HepG2 (cell line): Measurements from ENCODE around the gene MB21D2. TPM values are rescaled to one million over a fixed set of nuclear protein-coding genes. Genes with fewer than 3 reads are reported as not detected.

ENCODE experiments used
- ATAC-seq: fragments of 200-7000 bp; cut with Tn5 transposase; 3 replicates; pipeline ENCODE4 v1.9.1; 2020; ENCODE audit warnings: mild to moderate bottlenecking, moderate library complexity
- BruUV-seq: library from RNA; stranded (reverse); fragments of 400-500 nt; replicated peaks from 2 replicates; lab custom pipeline; 2021; lab: Mats Ljungman, UMichigan
- CTCF ChIA-PET: fragments of 300-600 bp; formaldehyde crosslinking; extraction: SDS; loops from one replicate; lab custom pipeline; 2021; ENCODE audit warnings: low total read pairs, inconsistent platforms, low intra/inter-chr PET ratio; lab: Yijun Ruan, JAX
- POLR2A ChIA-PET: fragments of 350-600 bp; sonication (Branson Sonifier 250); formaldehyde crosslinking; loops from one replicate; lab custom pipeline; 2020; ENCODE audit warnings: antibody characterized with exemption, inconsistent platforms; lab: Yijun Ruan, JAX
- DNase-seq: peaks from one replicate; pipeline ENCODE4 v3.0.0-alpha.2; 2015; ENCODE audit warnings: low spot score
- FAIRE-seq: peaks from 3 replicates; lab custom pipeline; 2011; peaks lifted over from hg19 to GRCh38; lab: Jason Lieb, UNC
- H2AFZ ChIP-seq: one replicate; pipeline ENCODE4 v1.6.1; 2011; ENCODE audit warnings: low read length, inconsistent platforms
- H3K27ac ChIP-seq: fragments of 300-600 bp; 3 replicates; pipeline ENCODE4 v1.8.0; 2011; ENCODE audit warnings: mixed run types, mild to moderate bottlenecking, mixed read lengths, low read length, inconsistent platforms; ENCODE audit not compliant: insufficient read depth; ENCODE audit errors: extremely low read length
- H3K27me3 ChIP-seq, 2 experiments: fragments of 200-600 bp in 1 of 2; 2 replicates in 1 of 2; 3 replicates in 1 of 2; pipeline versions ENCODE4 v1.6.0 to v1.8.0; 2011; ENCODE audit warnings: low read length in 2 of 2, mild to moderate bottlenecking in 2 of 2, moderate library complexity in 2 of 2, inconsistent platforms in 1 of 2; ENCODE audit not compliant: insufficient read depth in 2 of 2, control insufficient read depth in 1 of 2
- H3K36me3 ChIP-seq, 2 experiments: fragments of 200-600 bp in 1 of 2; replicated peaks in 1 of 2; 2 replicates in 1 of 2; 3 replicates in 1 of 2; pipeline versions ENCODE4 v1.5.1 to v1.8.0; 2011; ENCODE audit warnings: low read length in 2 of 2, inconsistent platforms in 1 of 2; ENCODE audit not compliant: insufficient read depth in 2 of 2, control insufficient read depth in 1 of 2
- H3K4me1 ChIP-seq: 2 replicates; pipeline ENCODE4 v1.5.1; 2012; ENCODE audit warnings: low read length, inconsistent platforms; ENCODE audit not compliant: insufficient read depth
- H3K4me2 ChIP-seq: 2 replicates; pipeline ENCODE4 v1.6.0; 2011; ENCODE audit warnings: low read depth, low read length, inconsistent platforms
- H3K4me3 ChIP-seq, 3 experiments: fragments of 200-600 bp in 1 of 3; sonication (generic), shearing (Covaris generic) in 1 of 3; replicated peaks in 1 of 3; 2 replicates each; pipeline ENCODE4 v1.5.1; 2011 to 2016; ENCODE audit warnings: low read length in 3 of 3, inconsistent platforms in 2 of 3, low read depth in 2 of 3, mild to moderate bottlenecking in 2 of 3, control low read depth in 1 of 3, mixed read lengths in 1 of 3; ENCODE audit not compliant: insufficient read depth in 1 of 3
- H3K79me2 ChIP-seq: one replicate; pipeline ENCODE4 v1.6.1; 2011; ENCODE audit warnings: low read length, inconsistent platforms; ENCODE audit not compliant: insufficient read depth
- H3K9ac ChIP-seq: 2 replicates; pipeline ENCODE4 v1.6.0; 2011; ENCODE audit warnings: mild to moderate bottlenecking, low read depth, low read length, inconsistent platforms; ENCODE audit not compliant: insufficient read depth
- H3K9me3 ChIP-seq: 2 replicates; pipeline ENCODE4 v1.5.1; 2012; ENCODE audit warnings: mild to moderate bottlenecking, low read length
- H4K20me1 ChIP-seq: 2 replicates; pipeline ENCODE4 v1.6.0; 2011; ENCODE audit warnings: inconsistent platforms, mild to moderate bottlenecking, low read length, moderate library complexity; ENCODE audit not compliant: insufficient read depth
- CEBPB ChIP-seq: IDR thresholded peaks from 2 replicates; pipeline ENCODE4 v1.6.1; 2011; ENCODE audit warnings: low read depth, low read length, improper control_type of control experiment, borderline replicate concordance
- MAF1 ChIP-seq: sonication (generic); formaldehyde crosslinking; IDR thresholded peaks from 2 replicates; pipeline ENCODE4 v1.5.0; 2020; ENCODE audit warnings: missing genetic modification reagents, borderline replicate concordance
- NFIB ChIP-seq: sonication (generic); formaldehyde crosslinking; IDR thresholded peaks from 2 replicates; pipeline ENCODE4 v1.9.0; 2021; ENCODE audit warnings: missing genetic modification reagents, mild to moderate bottlenecking, borderline replicate concordance
- PRDM4 ChIP-seq: sonication (generic); formaldehyde crosslinking; IDR thresholded peaks from 2 replicates; pipeline ENCODE4 v1.9.0; 2021; ENCODE audit warnings: missing genetic modification reagents, borderline replicate concordance
- ZNF230 ChIP-seq: sonication (generic); formaldehyde crosslinking; IDR thresholded peaks from 2 replicates; pipeline ENCODE4 v1.4.0; 2020; ENCODE audit warnings: mild to moderate bottlenecking, missing genetic modification reagents
- ZNF367 ChIP-seq: sonication (generic); formaldehyde crosslinking; IDR thresholded peaks from 2 replicates; pipeline ENCODE4 v1.4.0; 2020; ENCODE audit warnings: missing genetic modification reagents, borderline replicate concordance
- ZNF781 ChIP-seq: sonication (generic); formaldehyde crosslinking; IDR thresholded peaks from 2 replicates; pipeline ENCODE4 v1.5.1; 2020; ENCODE audit warnings: borderline replicate concordance, mild to moderate bottlenecking, missing genetic modification reagents; ENCODE audit errors: not compliant biosample characterization
- WGBS: methylation state at CpG from one replicate; pipeline ENCODE4 v1.1.6; 2017; ENCODE audit warnings: low lambda C conversion rate; 5-methylcytosine and 5-hydroxymethylcytosine counted together
- in situ Hi-C: cut with HindIII; loops from 2 replicates; pipeline ENCODE4 v1.10.0; 2017; ENCODE audit warnings: low pct_unique_long_range_greater_than_20kb; ENCODE audit not compliant: extremely low pct_ligation_motif_present
- intact Hi-C: fragments of 100-400 bp; cut with micrococcal nuclease; formaldehyde crosslinking; loops from one replicate; pipeline ENCODE4 v1.10.0; 2022; ENCODE audit not compliant: unreplicated experiment
- polyA plus RNA-seq, 8 experiments: library from polyadenylated mRNA; depleted of rRNA in 3 of 8; stranded (reverse) in 7 of 8; unstranded in 1 of 8; fragments of >200 nt; fragmentation: Illumina TruSeq in 4 of 8; extraction: Trizol in 4 of 8; gene quantifications; 2 replicates each; pipeline versions ENCODE4 v1.2.1 to v1.2.3, GENCODE V29; 2011 to 2016; ENCODE audit warnings: low read depth in 4 of 8, missing spikeins in 1 of 8, mixed read lengths in 1 of 8; ENCODE audit not compliant: insufficient read depth in 1 of 8
- total RNA-seq, 5 experiments: library from RNA; depleted of rRNA; stranded (reverse); fragments of >200 nt; fragmentation: Illumina TruSeq; extraction: Trizol; gene quantifications; 2 replicates each; pipeline ENCODE4 v1.2.3, GENCODE V29; 2016; ENCODE audit warnings: low read depth in 1 of 5

Gene MB21D2
- total and polyA plus RNA-seq, 2 of the 13 experiments (the other 11 are each of a cell fraction or from before 2014, with no cell fraction given), result 0.90 to 1.6 TPM

GRCh38 chr3:192958219-192958872 lies 40.7 kb upstream of the MB21D2 start (continued):
- TF ChIP-seq PRDM4 (no peak), NFIB (no peak), ZNF230 (CRISPR knock-in tag) (no peak)

GRCh38 chr3:192957441-192958021 lies 39.9 kb upstream of the MB21D2 start:
- WGBS, result 1% methylated on average over 6 of the region's 6 CpGs
- ChIA-PET POLR2A (no interaction called here), CTCF (no interaction called here)
- no peak for TF ChIP-seq ZNF367 (CRISPR knock-in tag)
- TF ChIP-seq ZNF781 (CRISPR knock-in tag), result no peak
- TF ChIP-seq MAF1, result no peak
- peak; percentile 82 for TF ChIP-seq CEBPB
- Histone ChIP-seq H3K4me1 (no peaks in the 10 kb centered on the region), H3K9ac (no peak overlapping the region), H3K36me3 (no peaks in the 10 kb centered on the region), H4K20me1 (no peaks in the 10 kb centered on the region), H3K4me2 (no peak overlapping the region), H3K4me3 (no peak overlapping the region), H2AFZ (no peak overlapping the region), H3K79me2 (no peaks in the 10 kb centered on the region), H3K9me3 (no peaks in the 10 kb centered on the region), H3K27ac (no peak overlapping the region), H3K27me3 (no peaks in the 10 kb centered on the region; a peak in 1 of 5 replicates)
- DNase-seq, result no peak
- no peak for FAIRE-seq
- intact Hi-C loops (no loop called here), in situ Hi-C loops (no loop called here)
- ATAC-seq, result no peak
- BruUV-seq, result no TSS peak
